ENCODE results near the gene MOK. TPM values are rescaled to one million over a fixed set of nuclear protein-coding genes. Genes with fewer than 3 reads are reported as not detected.

Gene MOK
- polyA plus RNA-seq, 4 donors = 23.3 to 41.9 (median 31.8) TPM

- DNase-seq (ENCODE audit: low read depth in 4 of 4, low spot score in 2 of 4) = no peak
Measured at GRCh38 chr14:102227184-102227964, 77.6 kb downstream of the MOK start.

DNA sequence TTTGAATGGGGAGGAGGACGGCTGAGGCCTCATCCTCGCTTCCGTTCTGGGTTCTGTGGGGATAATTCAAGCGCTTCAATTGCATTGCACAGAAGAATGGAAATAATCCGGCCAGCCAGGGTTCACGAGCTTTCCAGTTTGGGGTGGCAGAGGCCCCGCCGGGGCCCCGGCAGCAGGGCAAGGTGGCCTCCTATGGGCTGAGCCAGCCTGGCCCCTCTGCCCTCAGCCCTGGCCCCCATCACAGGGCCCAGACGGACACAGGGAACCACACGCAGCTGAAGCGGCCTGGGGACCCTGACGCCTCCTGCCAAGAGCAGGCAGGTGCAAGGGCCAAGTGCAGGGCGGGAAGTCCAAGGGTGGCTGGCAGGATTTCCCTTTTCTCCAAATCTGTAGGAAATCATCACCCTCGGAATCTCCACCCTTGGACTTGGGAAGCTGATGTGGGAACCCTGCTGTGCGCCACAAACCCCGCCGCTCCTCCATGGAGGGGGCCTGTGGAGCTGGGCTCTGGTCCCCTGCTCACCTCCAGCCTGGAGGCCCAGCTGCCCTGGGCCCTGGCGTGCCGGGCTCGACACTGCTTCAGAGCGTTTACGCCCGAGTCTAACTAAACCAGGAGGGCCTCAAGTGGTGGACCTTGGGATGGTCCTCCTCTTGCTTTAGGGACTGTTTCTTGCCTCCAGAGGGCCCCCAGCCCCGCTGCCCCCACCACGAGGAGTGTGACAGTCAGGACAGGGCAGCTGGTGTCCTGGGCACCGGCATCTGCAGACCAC, 78.4 kb downstream of the MOK start:
- no peak for DNase-seq (ENCODE audit: low read depth in 4 of 4, low spot score in 2 of 4)

DNA sequence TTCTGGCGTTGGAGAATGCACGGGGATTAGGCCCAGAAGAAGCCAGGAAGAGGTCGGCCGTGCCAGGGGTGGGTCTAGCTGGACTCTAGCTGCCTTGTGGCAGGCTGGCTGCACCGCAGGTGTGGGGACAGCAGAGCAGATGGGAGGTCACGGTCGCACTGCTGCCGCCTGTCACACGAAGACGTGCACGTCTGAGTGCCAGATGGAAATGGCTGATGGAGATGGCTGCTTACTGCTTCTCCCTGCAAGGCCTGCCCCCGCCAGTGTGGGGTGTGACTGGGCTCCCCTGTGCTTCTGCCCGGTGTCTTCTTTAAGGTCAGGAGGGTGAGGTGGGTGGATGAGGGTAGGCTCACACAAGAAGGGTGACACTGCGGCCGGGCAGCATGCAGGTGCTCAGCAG, 79.0 kb downstream of the MOK start:
- no peak for DNase-seq (ENCODE audit: low read depth in 4 of 4, low spot score in 2 of 4)

DNA sequence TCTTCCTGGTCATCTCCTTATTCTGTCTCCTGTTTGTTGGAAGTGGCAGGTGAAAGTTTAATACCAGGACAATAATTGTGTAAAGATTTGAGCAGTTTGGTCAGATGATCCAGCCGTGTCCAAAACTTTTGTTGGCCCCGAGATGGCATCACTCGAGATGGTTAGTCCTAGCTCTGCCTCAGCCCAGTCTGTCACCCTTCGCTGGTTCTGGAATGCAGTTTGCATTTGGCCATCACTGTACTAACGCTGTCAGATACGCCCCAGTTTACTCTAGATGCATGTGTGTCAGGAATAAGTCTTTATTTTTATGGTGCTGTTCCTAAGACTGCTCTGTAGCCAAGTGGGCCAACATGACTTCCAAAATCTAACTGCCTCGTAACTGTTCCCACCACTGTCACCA, 79.6 kb downstream of the MOK start:
- DNase-seq (ENCODE audit: low read depth in 4 of 4, low spot score in 2 of 4) = no peak

- no peak for DNase-seq (ENCODE audit: low read depth in 4 of 4, low spot score in 2 of 4)
Measured at GRCh38 chr14:102223682-102224081, 81.3 kb downstream of the MOK start.

DNA sequence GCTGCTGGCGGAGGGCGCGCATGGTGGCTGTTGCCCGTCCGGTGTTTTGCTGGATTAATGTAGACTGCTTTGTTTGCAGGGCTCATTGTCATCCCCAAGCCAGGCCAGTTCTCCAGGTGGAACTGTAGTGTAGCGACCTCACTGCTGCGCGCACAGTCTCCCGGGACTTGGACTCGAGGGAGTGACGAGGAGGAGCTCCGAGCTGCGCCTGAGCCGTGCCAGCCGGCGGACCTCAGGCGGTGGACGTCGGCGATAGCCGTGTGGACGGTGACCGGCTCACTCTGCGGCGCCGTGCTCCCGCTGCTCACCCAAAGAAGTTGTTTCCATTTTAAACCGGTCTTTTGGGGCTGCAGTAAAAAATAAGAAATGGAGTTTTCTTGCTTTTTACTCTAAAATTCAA, 82.2 kb downstream of the MOK start:
- no peak for DNase-seq (ENCODE audit: low read depth in 4 of 4, low spot score in 2 of 4)

DNA sequence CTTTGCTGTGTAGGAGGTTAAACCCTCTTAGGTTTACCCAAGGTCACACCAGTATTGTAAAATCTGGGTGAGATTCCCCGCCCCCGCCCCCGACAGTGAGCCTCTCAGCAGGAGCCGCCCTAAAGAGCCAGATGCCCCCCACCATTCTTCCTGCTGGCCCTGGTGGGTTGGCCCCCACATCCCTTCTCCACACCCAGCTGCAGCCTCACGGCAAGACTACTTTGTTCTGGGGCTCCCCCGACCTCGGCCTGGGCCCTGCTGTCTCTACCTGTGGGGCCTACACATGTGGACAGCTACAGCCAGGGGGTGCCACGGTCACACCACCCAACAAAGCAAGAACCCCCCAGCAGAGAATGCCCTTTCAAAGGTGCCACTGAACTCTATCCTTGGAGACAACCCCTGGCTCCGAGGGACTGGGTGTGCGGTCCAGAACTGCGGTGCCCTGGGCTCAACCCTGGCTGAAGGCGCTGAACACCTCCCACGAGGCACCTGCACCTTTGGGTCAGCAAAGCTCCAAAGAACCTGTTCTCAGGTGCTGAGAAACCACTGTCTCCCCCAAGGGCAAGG, 82.9 kb downstream of the MOK start:
- DNase-seq (ENCODE audit: low read depth in 4 of 4, low spot score in 2 of 4) = no peak

DNA sequence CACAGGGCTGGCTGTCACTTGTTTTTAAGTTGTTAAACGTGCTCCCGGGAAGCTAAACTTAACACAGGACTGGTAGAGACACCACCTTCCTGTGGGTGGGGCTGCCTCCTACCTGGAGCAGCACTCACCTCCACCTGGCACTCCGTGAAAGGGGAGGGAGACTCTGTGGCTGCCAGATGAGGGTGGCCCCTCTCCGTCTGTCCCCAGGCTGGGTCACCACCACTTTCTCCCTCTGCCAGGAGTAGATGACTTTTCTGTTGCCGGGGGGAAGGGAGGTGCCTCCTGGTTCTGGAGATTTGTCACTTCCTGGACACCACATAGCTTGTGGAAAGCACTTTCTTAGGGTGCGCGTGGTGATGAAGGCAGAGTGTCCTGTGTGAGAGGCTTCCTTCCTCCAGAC, 83.9 kb downstream of the MOK start:
- no peak for DNase-seq (ENCODE audit: low read depth in 4 of 4, low spot score in 2 of 4)

DNA sequence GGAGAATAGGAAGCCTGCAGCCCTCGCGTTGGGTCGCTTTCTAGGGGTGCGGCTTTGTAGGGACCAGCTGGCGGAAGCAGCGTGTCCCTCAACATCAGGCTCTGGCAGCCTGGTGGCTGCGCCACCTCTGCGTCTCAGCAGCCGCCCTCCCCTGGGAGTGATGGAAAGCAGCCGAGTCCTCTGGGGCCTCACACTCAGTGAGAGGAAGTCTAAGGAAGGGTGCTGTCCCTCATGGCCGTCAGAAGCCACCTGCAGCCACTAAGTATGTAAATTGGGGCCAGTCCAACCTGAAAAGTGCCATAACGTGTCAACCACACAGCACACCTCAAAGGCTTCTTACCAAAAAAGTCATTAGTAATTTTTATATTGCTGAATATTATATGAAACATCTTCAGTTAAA, 84.9 kb downstream of the MOK start:
- DNase-seq (ENCODE audit: low read depth in 4 of 4, low spot score in 2 of 4) = no peak

GRCh38 chr14:102219316-102219715, 85.6 kb downstream of the MOK start:
- DNase-seq (ENCODE audit: low read depth in 4 of 4, low spot score in 2 of 4) = no peak

GRCh38 chr14:102218688-102219087, 86.3 kb downstream of the MOK start:
- DNase-seq (ENCODE audit: low read depth in 4 of 4, low spot score in 2 of 4) = no peak

DNA sequence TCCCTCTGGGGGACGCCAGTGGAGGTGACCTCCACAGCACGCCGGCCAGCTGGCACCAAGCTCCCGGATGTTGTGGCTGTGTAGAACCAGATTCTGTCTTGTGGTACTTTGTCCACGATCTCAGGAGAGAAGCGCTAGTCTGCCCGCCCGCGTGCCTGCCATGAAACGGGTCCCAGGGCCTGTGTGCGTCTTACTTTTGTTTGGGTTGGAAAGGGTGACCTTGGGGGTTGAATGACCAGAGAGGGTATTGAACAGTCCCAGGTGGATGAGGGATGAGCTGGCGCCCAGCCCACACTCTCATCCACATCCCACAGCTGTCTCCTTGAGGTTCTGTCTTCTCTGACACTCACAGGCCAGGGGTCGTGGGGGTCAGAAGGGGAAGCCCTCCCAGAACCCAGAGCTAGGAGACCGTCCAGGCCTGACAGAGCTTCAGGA, 87.0 kb downstream of the MOK start:
- no peak for DNase-seq (ENCODE audit: low read depth in 4 of 4, low spot score in 2 of 4)

GRCh38 chr14:102217399-102217798, 87.6 kb downstream of the MOK start:
- DNase-seq (ENCODE audit: low read depth in 4 of 4, low spot score in 2 of 4) = no peak

- DNase-seq (ENCODE audit: low read depth in 4 of 4, low spot score in 2 of 4) = no peak
Measured at GRCh38 chr14:102215576-102216250, 89.3 kb downstream of the MOK start.

DNA sequence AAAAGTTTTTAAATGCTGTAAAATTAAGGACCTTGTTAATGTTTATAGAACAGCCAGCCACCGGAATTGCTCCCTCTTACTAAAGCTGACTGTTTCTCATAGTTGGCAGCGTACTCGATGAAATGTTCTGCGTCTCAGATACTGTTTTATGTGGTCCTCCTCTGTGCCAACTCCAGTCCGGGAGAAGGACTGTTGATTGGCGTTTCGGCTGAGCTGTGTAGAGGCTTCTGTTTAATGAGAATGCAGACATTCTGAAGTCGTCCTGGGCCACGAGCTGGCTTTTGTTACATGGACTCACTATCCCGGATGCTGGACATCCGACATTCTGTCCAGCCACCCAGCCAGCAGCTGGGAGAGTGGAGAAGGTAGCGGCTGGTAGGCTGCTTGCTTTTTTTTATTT, 89.9 kb downstream of the MOK start:
- DNase-seq (ENCODE audit: low read depth in 4 of 4, low spot score in 2 of 4) = no peak

DNA sequence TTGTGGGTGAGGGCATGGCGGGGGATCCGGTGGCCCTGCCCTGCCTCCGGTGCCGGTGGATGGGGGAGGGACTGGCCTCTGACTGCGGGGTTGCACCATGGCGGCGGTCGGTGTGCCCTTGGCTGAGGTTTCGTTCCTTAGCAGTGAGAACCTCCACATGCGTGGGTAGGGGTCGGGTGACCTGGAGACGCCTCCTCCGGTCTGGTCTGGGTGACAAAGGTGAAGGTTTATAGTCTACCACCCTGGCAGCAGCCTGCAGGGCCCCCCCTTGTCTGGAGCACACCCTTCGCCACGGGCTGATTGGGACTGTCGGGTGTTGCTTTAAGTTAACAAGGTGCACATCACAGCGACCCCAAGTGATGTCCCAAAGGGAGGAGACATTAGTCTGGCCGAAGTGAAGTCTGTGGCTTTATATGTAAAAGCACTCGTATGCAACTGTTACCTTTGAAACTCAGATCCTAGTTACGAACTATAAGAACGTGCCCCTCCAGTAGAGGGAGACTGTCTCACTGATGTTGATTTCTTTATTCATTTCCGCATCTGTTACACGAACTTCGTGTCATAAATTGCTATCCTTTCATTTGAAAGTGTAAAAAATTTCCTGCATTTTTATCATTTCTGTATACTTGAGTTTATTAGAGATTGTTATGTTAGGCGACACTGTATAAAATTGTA, 90.8 kb downstream of the MOK start:
- no peak for DNase-seq (ENCODE audit: low read depth in 4 of 4, low spot score in 2 of 4)

DNA sequence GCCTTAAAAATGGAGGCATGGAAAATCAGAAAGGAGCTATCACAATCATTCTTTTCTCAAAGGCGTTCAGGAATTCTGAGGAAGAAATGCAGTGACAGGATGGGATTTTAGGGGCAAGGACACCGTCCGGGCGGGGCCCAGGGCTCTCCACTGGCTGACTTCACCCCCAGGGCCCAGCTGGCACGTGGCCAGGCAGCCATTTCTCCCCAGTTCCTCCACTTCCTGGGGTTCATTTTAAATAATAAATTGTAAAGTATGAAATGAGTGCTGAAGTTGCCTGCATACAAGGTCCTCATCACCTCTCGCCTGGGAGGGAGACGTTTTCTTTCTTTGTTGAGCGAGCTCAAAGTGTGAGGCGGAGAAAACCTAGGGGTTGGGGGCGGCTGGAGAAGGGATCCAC, 91.5 kb downstream of the MOK start:
- DNase-seq (ENCODE audit: low read depth in 4 of 4, low spot score in 2 of 4) = no peak

GRCh38 chr14:102212845-102213244, 92.1 kb downstream of the MOK start:
- DNase-seq (ENCODE audit: low read depth in 4 of 4, low spot score in 2 of 4) = no peak

- no peak for DNase-seq (ENCODE audit: low read depth in 4 of 4, low spot score in 2 of 4)
Measured at GRCh38 chr14:102212356-102212755, 92.6 kb downstream of the MOK start.

DNA sequence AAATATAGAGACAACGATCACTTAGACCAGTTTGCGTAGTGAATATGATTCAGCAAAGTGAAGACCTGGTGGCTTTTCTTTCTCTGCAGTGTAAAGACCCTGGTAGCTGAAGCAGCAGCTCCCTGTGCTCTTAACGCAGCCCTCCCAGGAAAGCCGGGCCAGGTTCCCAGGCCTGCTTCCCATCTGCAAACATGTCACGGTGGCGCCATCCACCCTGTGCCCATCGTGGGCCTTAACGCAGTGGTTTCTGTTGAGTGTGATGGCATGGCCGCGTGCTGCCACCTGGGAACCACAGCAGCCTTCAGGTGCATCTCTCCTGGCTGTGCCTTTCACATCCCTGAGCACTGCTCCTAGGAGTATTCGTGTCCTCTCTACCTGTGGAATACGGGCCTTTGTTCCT, 93.7 kb downstream of the MOK start:
- no peak for DNase-seq (ENCODE audit: low read depth in 4 of 4, low spot score in 2 of 4)
